ENCODE measurements around the gene IPO9.

IPO9 gene

DNA sequence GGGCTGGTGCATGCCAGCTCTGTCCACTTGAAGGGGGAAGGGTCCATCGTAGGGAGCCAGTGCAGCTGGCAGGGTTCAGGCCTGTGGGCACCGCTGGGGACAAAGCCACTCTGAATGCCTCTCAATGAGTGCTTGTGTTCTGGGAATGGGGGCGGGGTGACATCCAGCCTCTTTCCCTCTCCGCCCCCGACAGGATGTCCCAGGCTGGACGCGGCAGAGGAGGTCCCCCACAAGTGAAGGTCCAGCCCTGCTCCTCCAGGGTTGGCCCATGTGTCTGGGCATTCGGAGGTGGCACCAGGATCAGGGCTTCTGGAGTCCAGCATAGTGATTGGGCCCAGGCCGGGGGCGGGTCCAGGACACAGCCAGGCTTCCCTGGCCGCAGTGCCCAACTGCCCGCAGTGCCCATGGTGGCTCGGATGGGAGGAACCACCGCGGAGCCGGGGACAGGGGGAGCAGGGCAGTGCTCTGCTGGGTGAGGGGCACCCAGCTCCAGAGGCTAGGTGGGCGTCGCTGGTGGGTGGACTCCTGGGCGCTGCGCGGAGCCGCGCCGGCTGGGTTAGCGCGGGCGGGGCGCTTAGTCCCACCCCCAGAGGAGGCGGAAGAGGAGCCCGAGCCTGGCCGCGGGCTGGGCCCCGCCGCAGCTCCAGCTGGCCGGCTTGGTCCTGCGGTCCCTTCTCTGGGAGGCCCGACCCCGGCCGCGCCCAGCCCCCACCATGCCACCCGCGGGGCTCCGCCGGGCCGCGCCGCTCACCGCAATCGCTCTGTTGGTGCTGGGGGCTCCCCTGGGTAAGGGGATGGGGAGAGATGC is 59.5 kb downstream of the IPO9 start, which contains the start of gene SHISA4:
TSS of gene SHISA4 (plus strand) at position 617 of the 808 bp plus-strand sequence. CDS start at position 714, 97 bp downstream.
- DNase-seq (ENCODE audit: low read depth in 1 of 2, low spot score in 1 of 2): peak; percentile 96 to 97

DNA sequence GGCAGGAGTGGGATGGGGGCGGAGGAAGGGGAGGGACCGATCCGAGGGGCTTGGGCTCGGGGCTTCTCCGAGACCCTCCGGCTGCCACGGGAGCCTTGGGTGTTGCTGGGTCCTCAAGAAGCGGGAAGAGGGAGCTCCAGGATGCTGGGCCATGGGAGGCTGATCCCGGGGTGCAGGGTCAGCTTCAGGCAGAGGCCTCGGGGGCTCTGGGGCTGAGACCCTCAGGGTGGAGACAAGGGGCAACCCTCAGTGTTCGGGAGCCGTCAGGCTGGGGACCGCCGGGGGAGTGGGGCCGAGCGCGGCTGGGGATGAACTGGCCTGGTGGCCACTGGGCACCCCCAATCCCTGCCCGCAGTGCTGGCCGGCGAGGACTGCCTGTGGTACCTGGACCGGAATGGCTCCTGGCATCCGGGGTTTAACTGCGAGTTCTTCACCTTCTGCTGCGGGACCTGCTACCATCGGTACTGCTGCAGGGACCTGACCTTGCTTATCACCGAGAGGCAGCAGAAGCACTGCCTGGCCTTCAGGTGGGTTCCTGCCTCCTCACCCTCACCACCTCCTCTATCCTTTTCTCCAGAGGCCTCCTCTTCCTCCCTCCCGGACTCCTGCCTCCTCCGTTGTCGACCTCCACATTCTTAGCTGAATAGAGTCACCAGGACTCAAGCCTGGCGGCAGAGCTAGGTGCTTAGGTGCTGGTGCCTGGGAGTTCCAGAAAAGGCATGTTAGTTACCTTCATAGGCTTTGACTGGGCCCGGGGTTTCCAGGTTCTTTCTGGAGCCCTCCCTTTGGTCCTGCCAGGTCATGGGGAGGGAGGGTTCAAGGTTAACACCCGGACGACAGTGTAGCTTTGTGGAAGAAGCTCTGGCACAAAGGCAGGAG is 60.4 kb downstream of the IPO9 start:
- in situ Hi-C loops (cut with HindIII; ENCODE audit: low pct_unique_long_range_greater_than_20kb, low sequenced_read_pairs): no loop called here
- TF ChIP-seq JUND (IDR thresholded peaks at IDR 0.05; ENCODE audit: low read depth): no peak
- no peak for DNase-seq (ENCODE audit: low read depth in 1 of 2, low spot score in 1 of 2)

More for the DNA sequence above, 59.5 kb downstream of the IPO9 start, which contains the start of gene SHISA4:
- in situ Hi-C loops (cut with HindIII; ENCODE audit: low pct_unique_long_range_greater_than_20kb, low sequenced_read_pairs): no loop called here
- no peak for TF ChIP-seq JUND (IDR thresholded peaks at IDR 0.05; ENCODE audit: low read depth)

DNA sequence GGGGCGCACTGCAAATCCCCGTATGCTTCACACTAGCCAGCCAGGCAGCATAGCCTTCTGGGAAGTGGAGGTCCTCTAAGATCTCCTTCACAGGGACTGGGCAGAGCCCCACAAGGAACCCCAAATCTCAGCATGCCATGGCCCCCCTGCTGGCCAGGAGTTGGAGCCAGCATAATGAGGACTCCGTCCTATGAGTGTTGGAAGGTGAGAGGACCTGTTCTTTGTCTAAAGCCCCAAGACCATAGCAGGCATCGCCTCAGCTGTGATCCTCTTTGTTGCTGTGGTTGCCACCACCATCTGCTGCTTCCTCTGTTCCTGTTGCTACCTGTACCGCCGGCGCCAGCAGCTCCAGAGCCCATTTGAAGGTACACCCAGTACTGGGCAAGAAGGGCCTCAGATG is 61.3 kb downstream of the IPO9 start:
- no peak for TF ChIP-seq JUND (IDR thresholded peaks at IDR 0.05; ENCODE audit: low read depth)
- DNase-seq (ENCODE audit: low read depth in 1 of 2, low spot score in 1 of 2): no peak
- in situ Hi-C loops (cut with HindIII; ENCODE audit: low pct_unique_long_range_greater_than_20kb, low sequenced_read_pairs): no loop called here

DNA sequence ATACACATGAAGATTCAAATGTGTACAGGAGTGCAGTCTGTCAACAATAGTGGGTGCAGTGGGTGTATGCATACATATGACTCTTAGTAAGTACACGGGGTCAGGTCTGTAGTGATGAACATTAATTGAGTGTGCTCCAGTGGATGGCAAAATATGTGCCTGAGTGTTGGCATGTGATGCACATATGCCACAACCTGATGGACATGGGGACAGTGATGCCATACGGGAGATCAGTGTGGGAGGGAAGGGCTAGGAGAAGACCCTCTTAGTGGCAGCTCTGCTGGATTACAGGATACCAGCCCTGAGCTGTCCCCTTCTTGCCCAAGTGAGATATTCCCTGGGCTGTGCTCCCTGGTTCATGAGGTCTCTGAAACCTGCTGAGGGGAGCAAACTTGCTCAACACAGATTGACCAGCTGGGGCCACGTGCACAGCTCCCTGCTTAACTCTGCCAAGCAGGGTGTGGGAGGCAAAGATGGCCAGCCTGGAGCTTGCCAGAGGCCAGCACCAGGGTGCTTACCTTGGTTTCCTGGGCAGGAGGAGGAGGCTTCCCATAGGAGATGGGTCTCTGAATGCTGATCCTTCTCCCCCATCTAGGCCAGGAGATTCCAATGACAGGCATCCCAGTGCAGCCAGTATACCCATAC is 62.0 kb downstream of the IPO9 start:
- TF ChIP-seq JUND (IDR thresholded peaks at IDR 0.05; ENCODE audit: low read depth): no peak
- in situ Hi-C loops (cut with HindIII; ENCODE audit: low pct_unique_long_range_greater_than_20kb, low sequenced_read_pairs): no loop called here
- no peak for DNase-seq (ENCODE audit: low read depth in 1 of 2, low spot score in 1 of 2)

DNA sequence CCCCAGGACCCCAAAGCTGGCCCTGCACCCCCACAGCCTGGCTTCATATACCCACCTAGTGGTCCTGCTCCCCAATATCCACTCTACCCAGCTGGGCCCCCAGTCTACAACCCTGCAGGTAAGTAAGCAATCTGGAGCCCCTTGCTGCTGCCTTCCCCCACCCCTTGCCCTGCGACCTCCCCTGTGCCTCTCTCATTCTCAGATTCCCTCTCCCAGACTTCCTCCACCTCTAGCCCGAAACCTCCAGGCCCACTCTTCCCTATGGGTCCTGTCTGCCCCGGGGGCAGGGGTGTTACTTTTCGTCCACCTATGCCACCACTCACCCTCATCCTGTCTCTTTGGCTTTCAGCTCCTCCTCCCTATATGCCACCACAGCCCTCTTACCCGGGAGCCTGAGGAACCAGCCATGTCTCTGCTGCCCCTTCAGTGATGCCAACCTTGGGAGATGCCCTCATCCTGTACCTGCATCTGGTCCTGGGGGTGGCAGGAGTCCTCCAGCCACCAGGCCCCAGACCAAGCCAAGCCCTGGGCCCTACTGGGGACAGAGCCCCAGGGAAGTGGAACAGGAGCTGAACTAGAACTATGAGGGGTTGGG is 62.6 kb downstream of the IPO9 start:
- no peak for DNase-seq (ENCODE audit: low read depth in 1 of 2, low spot score in 1 of 2)
- no peak for TF ChIP-seq JUND (IDR thresholded peaks at IDR 0.05; ENCODE audit: low read depth)
- in situ Hi-C loops (cut with HindIII; ENCODE audit: low pct_unique_long_range_greater_than_20kb, low sequenced_read_pairs): no loop called here

DNA sequence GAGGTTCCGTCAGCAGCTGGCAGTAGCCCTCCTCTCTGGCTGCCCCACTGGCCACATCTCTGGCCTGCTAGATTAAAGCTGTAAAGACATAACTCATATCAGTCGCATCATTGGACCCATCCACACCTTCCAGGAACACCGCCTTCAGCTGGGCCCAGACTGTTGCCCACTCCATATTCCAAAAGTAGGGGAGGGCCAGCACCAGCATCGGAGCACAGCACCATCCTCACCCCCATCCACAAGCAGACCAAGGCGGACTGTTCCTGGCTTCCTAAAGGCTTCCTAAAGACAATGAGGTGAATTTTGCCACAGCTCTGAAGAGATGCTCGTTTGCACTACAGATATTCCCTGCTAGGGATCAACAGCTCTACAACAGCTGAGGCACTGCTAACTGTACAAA is 63.3 kb downstream of the IPO9 start:
- no peak for DNase-seq (ENCODE audit: low read depth in 1 of 2, low spot score in 1 of 2)
- in situ Hi-C loops (cut with HindIII; ENCODE audit: low pct_unique_long_range_greater_than_20kb, low sequenced_read_pairs): no loop called here
- TF ChIP-seq JUND (IDR thresholded peaks at IDR 0.05; ENCODE audit: low read depth): no peak

DNA sequence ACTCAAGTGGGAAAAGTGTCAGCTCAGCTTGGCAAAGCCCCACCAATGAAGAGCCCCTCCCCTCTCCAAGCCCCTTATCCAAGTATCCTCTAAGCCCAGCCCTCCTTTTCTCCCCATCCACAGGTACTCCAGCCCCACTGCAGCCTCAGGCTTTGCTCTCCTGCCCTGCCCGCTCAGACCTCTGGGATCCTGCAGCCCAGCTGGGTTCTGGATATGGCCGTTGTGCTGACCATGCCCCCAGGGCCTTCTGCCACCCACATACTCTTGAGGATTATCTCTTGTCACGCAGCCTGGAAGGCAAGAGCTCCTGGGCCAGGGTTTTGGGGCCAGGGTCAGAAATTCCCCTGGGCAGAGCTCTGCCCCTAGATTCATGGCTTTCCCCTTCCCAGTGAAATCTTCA is 64.5 kb downstream of the IPO9 start:
- DNase-seq (ENCODE audit: low read depth in 1 of 2, low spot score in 1 of 2): no peak
- in situ Hi-C loops (cut with HindIII; ENCODE audit: low pct_unique_long_range_greater_than_20kb, low sequenced_read_pairs): no loop called here
- TF ChIP-seq JUND (IDR thresholded peaks at IDR 0.05; ENCODE audit: low read depth): no peak

DNA sequence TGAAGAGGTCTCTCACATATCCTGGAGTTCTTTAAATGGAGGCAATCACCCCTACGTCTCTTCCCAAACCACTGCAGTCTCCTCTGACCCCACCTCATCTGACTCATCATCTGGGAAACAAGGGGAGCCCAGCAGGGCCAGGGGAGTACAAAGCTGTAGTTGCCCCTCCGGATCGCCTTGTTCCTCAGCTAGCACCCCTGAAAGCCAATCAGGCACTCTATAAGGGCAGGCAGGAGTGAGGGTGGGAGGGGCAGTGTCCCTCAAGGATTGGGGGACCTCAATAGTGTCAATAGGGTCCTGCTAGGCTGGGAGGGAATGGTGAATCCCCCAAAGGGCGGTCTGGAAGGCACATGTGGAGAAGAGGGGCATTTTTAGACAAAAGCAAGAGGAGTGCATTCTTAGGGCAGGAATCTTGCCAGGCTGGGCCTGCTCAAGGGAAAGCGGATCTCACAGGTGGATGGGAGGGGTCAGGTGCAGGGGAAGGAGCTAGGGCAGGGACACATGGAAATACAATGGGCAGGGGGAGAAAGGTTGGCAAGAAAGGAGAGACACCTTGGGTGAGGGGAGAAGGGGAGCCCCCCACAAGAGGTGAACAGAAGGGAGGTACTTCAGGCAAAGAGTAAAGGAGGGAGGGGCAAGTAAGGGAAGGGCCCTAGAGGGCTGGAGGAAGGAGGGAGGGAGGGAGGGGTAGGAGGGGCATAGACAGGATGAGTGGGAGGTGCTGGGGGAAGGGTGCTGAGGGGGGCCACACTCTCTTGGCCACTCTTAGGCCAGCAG is 65.6 kb downstream of the IPO9 start:
- no peak for DNase-seq (ENCODE audit: low read depth in 1 of 2, low spot score in 1 of 2)
- in situ Hi-C loops (cut with HindIII; ENCODE audit: low pct_unique_long_range_greater_than_20kb, low sequenced_read_pairs): no loop called here
- TF ChIP-seq JUND (IDR thresholded peaks at IDR 0.05; ENCODE audit: low read depth): no peak

DNA sequence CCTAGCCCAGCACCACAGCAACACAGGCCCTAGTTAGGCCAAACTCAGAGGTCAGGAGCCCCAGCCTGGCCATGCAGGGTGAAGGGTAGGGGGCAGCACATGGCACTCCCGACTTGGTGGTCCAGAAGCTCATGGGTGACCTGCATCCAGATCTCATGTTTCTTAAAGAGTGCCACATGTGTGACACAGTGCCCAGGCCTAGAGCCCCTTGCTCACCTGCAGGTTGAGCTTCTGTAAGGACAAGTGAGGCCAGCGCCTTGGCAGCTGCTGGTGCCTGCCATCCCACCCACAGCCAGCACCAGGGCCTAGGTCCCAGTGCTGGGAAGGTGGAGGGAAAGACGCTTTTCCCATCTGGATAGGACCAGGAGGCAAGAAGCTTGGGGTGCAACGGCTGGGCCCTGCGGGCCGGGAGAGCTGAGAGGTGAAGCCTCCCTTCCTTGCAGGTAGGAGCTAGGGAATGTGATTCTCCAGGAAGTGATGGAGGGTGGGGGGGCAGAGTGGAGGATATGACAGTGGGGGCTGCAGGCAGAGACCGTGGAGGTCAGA is 66.2 kb downstream of the IPO9 start:
- in situ Hi-C loops (cut with HindIII; ENCODE audit: low pct_unique_long_range_greater_than_20kb, low sequenced_read_pairs): no loop called here
- no peak for DNase-seq (ENCODE audit: low read depth in 1 of 2, low spot score in 1 of 2)
- no peak for TF ChIP-seq JUND (IDR thresholded peaks at IDR 0.05; ENCODE audit: low read depth)

DNA sequence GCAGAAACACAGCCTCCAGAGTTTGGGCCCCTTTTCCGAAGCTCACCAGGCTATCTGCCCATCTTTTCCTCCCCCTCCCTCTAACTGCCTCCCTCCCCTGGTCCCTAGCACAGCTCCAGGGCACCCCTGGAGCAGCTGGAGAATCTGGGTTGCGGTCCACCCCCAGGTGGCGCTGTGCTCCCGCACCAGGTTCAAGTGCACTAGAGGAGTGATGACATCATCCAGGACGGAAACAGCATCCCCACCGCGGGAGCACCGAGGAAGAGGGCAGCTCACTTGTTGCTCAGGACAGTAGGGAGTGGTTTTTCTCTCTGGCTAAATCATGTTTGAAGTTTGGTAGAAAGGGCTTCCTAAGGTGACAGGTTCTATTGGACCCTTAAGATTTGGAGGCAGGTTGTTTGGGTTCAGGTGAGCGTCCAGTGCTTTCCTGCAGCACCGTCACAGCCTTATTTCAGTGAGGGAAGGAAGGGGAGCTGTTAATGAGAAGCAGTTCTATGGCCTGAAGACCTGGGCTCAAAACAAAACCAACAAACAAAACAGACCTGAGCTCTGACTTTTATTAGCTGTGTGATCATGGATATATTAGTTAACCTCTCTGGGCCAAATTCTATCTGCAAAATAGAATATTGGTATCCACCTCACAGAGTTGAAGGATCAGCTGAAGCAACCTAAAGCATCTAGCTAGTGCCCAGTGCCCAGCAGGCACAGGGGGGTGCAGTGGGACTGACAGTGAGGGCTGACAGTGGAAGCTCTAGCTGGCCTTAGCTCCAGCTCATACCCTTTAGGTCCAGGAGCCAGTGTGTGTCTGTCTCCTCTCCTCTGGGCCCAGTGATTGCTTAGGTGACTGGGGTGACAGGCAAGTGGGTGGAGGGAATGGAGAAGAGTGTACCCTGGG is 67.2 kb downstream of the IPO9 start:
- DNase-seq (ENCODE audit: low read depth in 1 of 2, low spot score in 1 of 2): peak; percentile 79 to 90
- in situ Hi-C loops (cut with HindIII; ENCODE audit: low pct_unique_long_range_greater_than_20kb, low sequenced_read_pairs): no loop called here
- TF ChIP-seq JUND (IDR thresholded peaks at IDR 0.05; ENCODE audit: low read depth): no peak

Data from T47D (cell line).